GM21381 (cell line): ENCODE data around the gene PACS1.
"Not testable (repeated sequence)": the region's sequence is repeated elsewhere in the genome, so short reads cannot be mapped to it uniquely, and the experiment has no call there.

Source experiments
- ATAC-seq: cut with Tn5 transposase; IDR thresholded peaks from one replicate; pipeline ENCODE4 v1.9.1; 2021; ENCODE audit warnings: mild to moderate bottlenecking, moderate library complexity; ENCODE audit not compliant: unreplicated experiment

Gene PACS1

GRCh38 chr11:66106786-66107599 is 36.9 kb downstream of the PACS1 start:
- ATAC-seq, result no peak

GRCh38 chr11:66107600-66108510 is 37.8 kb downstream of the PACS1 start:
- no peak for ATAC-seq

GRCh38 chr11:66109294-66109693 is 39.2 kb downstream of the PACS1 start:
- no peak for ATAC-seq

GRCh38 chr11:66111158-66111557 is 41.1 kb downstream of the PACS1 start:
- no peak for ATAC-seq

GRCh38 chr11:66112041-66112491 is 42.0 kb downstream of the PACS1 start:
- ATAC-seq, result no peak

- no peak for ATAC-seq
Observed at GRCh38 chr11:66112601-66113499, 42.8 kb downstream of the PACS1 start.

GRCh38 chr11:66114957-66115356 is 44.9 kb downstream of the PACS1 start:
- not testable (repeated sequence) for ATAC-seq

- ATAC-seq, result no peak
Observed at GRCh38 chr11:66115638-66116301, 45.7 kb downstream of the PACS1 start.

- ATAC-seq, result no peak
Observed at GRCh38 chr11:66116576-66117361, 46.7 kb downstream of the PACS1 start.

GRCh38 chr11:66118847-66119246 is 48.8 kb downstream of the PACS1 start:
- ATAC-seq, result no peak

- ATAC-seq, result no peak
Observed at GRCh38 chr11:66119348-66120133, 49.5 kb downstream of the PACS1 start.

- no peak for ATAC-seq
Observed at GRCh38 chr11:66121466-66121865, 51.4 kb downstream of the PACS1 start.

GRCh38 chr11:66123902-66124301 is 53.8 kb downstream of the PACS1 start:
- ATAC-seq, result no peak

- no peak for ATAC-seq
Observed at GRCh38 chr11:66124564-66124963, 54.5 kb downstream of the PACS1 start.

GRCh38 chr11:66126064-66126463 is 56.0 kb downstream of the PACS1 start:
- ATAC-seq, result no peak

- no peak for ATAC-seq
Observed at GRCh38 chr11:66126808-66127555, 56.9 kb downstream of the PACS1 start.

GRCh38 chr11:66130978-66131377 is 60.9 kb downstream of the PACS1 start:
- no peak for ATAC-seq
